Activated naive CD4-positive, alpha-beta T cell treated with anti-CD3 and anti-CD28 coated beads for 36 hours (primary cell): ENCODE data around the gene APOBEC3G. TPM values are rescaled to one million over a fixed set of nuclear protein-coding genes. Genes with fewer than 3 reads are reported as not detected.
A peak's percentile ranks its signal among the peaks of the same experiment; 100 is the strongest.

Experiments used
- CTCF ChIA-PET: fragments of 350-600 bp; sonication (Branson Sonifier 250); formaldehyde crosslinking; loops from one replicate; lab custom pipeline; 2021; ENCODE audit warnings: antibody characterized with exemption; lab: Charles Lee
- DNase-seq: peaks from one replicate; pipeline ENCODE4 v3.0.0-alpha.2; 2020
- H3K27ac Mint-ChIP-seq: one replicate; pipeline ENCODE4 v1.8.0; 2021; ENCODE audit warnings: mild to moderate bottlenecking, mixed read lengths
- H3K27me3 Mint-ChIP-seq: one replicate; pipeline ENCODE4 v1.8.0; 2021; ENCODE audit warnings: low read depth, mixed read lengths
- H3K36me3 Mint-ChIP-seq: one replicate; pipeline ENCODE4 v1.8.0; 2021; ENCODE audit warnings: low read depth, mixed read lengths
- H3K4me1 Mint-ChIP-seq: one replicate; pipeline ENCODE4 v1.8.0; 2021; ENCODE audit warnings: low read depth, mixed read lengths
- H3K4me3 Mint-ChIP-seq: one replicate; pipeline ENCODE4 v1.8.0; 2021; ENCODE audit warnings: mild to moderate bottlenecking, moderate library complexity, mixed read lengths
- H3K9me3 Mint-ChIP-seq: one replicate; pipeline ENCODE4 v1.8.0; 2021; ENCODE audit warnings: mixed read lengths
- intact Hi-C: fragments of 100-400 bp; cut with micrococcal nuclease; formaldehyde crosslinking; loops from one replicate; pipeline ENCODE4 v1.15.1; 2023
- total RNA-seq, 2 experiments: library from RNA; stranded (reverse); gene quantifications; one replicate each; pipeline ENCODE4 v1.2.3, GENCODE V29; 2021

The APOBEC3G gene
- total RNA-seq, 2 experiments from 2014 or later = 23.1 to 24.1 TPM

- Mint-ChIP-seq H3K4me3 (peak overlapping the region; percentile 67), H3K9me3 (no peaks in the 10 kb centered on the region), H3K27me3 (no peaks in the 10 kb centered on the region), H3K36me3 (no peaks in the 10 kb centered on the region), H3K27ac (peak overlapping the region; percentile 84), H3K4me1 (peaks cover 68% of the 10 kb centered on the region)
- DNase-seq = no peak
- intact Hi-C loops = loop anchor here (5.0 kb wide), 1 partner anchor 391 kb away; the partner anchor contains the start of gene GTPBP1
- CTCF ChIA-PET = interaction anchor here (1.0 to 1.1 kb wide), 2 partner anchors 20 to 237 kb away, joined by 3 read pairs; no protein-coding TSS in a partner anchor
Observed at GRCh38 chr22:39098026-39098425, 21.0 kb downstream of the APOBEC3G start.

- peak overlapping the region; percentile 9 for H3K4me3 Mint-ChIP-seq
- no peaks in the 10 kb centered on the region for H3K36me3 Mint-ChIP-seq
- intact Hi-C loops = loop anchor here (5.0 kb wide), 1 partner anchor 391 kb away; the partner anchor contains the start of gene GTPBP1
- H3K9me3 Mint-ChIP-seq = no peaks in the 10 kb centered on the region
- no peaks in the 10 kb centered on the region for H3K27me3 Mint-ChIP-seq
- CTCF ChIA-PET = interaction anchor here (1.0 to 1.1 kb wide), 2 partner anchors 20 to 237 kb away, joined by 3 read pairs; no protein-coding TSS in a partner anchor
- no peak for DNase-seq
- H3K27ac Mint-ChIP-seq = peak overlapping the region; percentile 78
- H3K4me1 Mint-ChIP-seq = peaks cover 64% of the 10 kb centered on the region
Observed at GRCh38 chr22:39098576-39098975, 21.5 kb downstream of the APOBEC3G start.

GRCh38 chr22:39101226-39101625 is 24.2 kb downstream of the APOBEC3G start:
- H3K4me1 Mint-ChIP-seq = peaks cover 41% of the 10 kb centered on the region
- no peak overlapping the region for H3K27ac Mint-ChIP-seq
- CTCF ChIA-PET = no interaction called here
- intact Hi-C loops = no loop called here
- H3K4me3 Mint-ChIP-seq = no peak overlapping the region
- DNase-seq = no peak
- no peaks in the 10 kb centered on the region for H3K36me3 Mint-ChIP-seq
- H3K9me3 Mint-ChIP-seq = no peaks in the 10 kb centered on the region
- H3K27me3 Mint-ChIP-seq = no peaks in the 10 kb centered on the region

- Mint-ChIP-seq H3K36me3 (no peaks in the 10 kb centered on the region), H3K27me3 (no peaks in the 10 kb centered on the region), H3K9me3 (no peaks in the 10 kb centered on the region), H3K27ac (no peak overlapping the region), H3K4me3 (no peak overlapping the region), H3K4me1 (peaks cover 24% of the 10 kb centered on the region)
- intact Hi-C loops = no loop called here
- CTCF ChIA-PET = no interaction called here
- no peak for DNase-seq
Observed at GRCh38 chr22:39103431-39103830, 26.4 kb downstream of the APOBEC3G start.

DNA sequence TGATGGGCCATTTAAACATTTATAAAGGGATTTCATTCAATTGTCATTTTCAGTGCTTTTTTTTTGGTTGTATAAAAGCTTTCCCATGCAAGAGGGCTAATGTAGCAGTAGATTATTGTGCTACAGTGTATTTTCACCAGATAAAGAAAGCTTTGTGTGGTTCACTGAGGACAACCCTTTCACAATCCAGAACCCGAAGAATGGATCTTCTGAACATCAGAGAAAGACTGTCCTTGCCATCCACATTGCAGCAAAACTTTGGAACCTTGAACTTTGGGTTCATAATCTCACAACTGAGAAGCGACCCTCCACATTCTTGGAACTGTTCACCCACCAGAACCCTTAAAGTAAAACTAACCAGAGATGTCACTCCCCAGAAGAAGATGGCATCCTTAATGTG is 29.3 kb downstream of the APOBEC3G start:
- Mint-ChIP-seq H3K4me3 (no peak overlapping the region), H3K27ac (no peak overlapping the region), H3K4me1 (no peaks in the 10 kb centered on the region), H3K27me3 (no peaks in the 10 kb centered on the region), H3K36me3 (no peaks in the 10 kb centered on the region), H3K9me3 (no peaks in the 10 kb centered on the region)
- intact Hi-C loops = no loop called here
- no peak for DNase-seq
- CTCF ChIA-PET = interaction anchor here (1.1 kb wide), 1 partner anchor 17 kb away, joined by 3 read pairs; no protein-coding TSS in a partner anchor

GRCh38 chr22:39108487-39108886 is 31.4 kb downstream of the APOBEC3G start:
- Mint-ChIP-seq H3K27ac (no peak overlapping the region), H3K4me3 (no peak overlapping the region), H3K4me1 (peaks cover 2% of the 10 kb centered on the region), H3K36me3 (no peaks in the 10 kb centered on the region), H3K27me3 (no peaks in the 10 kb centered on the region), H3K9me3 (no peaks in the 10 kb centered on the region)
- CTCF ChIA-PET = interaction anchor here (1.3 kb wide), 1 partner anchor 9 kb away, joined by 4 read pairs; no protein-coding TSS in a partner anchor
- intact Hi-C loops = no loop called here
- no peak for DNase-seq

DNA sequence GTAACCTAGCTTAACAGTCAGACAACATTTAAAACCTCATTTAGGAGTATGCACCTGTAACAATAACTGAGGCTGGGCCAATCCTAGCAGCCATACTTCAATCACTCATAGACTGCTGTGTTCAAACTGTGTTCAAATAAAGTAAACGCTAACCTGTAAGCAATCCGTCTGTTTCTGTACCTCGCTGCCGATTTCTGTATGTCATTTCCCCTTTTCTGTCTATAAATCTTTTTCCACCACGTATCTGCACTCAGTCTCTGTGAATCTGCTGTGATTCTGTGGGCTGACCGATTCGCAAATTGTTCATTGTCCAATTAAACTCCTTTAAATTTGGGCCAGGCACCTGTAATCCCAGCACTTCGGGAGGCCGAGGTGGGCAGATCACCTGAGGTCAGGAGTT is 32.3 kb downstream of the APOBEC3G start:
- intact Hi-C loops = no loop called here
- Mint-ChIP-seq H3K4me1 (peaks cover 9% of the 10 kb centered on the region), H3K27me3 (no peaks in the 10 kb centered on the region), H3K9me3 (no peaks in the 10 kb centered on the region), H3K36me3 (no peaks in the 10 kb centered on the region), H3K4me3 (no peak overlapping the region), H3K27ac (no peak overlapping the region)
- no peak for DNase-seq
- CTCF ChIA-PET = no interaction called here

DNA sequence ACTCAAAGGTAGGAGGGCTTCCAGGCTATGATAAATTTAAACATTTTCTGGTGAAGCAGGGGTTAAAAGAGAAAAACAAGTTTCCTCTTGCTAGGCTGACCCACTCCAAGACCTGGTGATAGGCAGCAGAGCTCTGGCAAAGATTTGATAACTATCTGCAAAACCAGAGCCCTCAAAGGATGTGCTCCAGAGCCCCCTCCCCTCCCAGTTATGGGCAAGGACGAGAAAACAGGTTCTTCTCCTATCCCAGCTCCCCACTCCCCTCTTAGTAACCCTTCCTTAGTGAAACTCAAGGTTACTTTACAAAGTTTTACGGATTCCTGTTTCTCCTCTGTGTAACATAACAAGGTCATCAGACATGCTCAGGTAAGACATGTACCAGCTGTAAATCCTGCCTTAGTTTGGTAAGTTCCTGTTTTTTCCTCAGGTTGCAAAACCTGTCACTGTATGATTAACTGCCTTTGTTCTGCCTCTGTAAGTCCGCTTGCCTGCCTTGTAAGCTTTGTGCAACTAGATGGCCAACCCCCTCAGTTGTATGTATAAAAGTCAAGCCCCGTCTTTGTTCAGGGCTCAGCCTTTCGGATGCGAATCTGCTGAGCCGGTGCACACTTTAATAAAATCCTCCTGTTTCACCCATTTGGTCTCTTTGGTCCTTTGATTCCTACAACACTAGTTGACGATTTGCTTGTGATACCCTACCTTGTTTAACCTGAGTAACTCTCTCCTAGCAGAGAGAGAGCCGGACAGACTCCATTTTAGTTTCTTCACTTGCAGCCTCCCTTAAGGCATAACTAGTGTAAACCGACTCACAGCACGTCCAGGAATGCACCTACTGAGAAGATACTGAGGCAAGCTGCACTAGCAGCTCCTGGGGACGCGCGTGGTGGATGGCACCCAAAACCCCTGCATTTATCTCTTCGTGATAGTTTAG is 33.8 kb downstream of the APOBEC3G start:
- H3K36me3 Mint-ChIP-seq = no peaks in the 10 kb centered on the region
- no peak for DNase-seq
- no peak overlapping the region for H3K4me3 Mint-ChIP-seq
- H3K9me3 Mint-ChIP-seq = no peaks in the 10 kb centered on the region
- no peaks in the 10 kb centered on the region for H3K27me3 Mint-ChIP-seq
- CTCF ChIA-PET = no interaction called here
- no peak overlapping the region for H3K27ac Mint-ChIP-seq
- H3K4me1 Mint-ChIP-seq = peaks cover 13% of the 10 kb centered on the region
- intact Hi-C loops = no loop called here

GRCh38 chr22:39114112-39114511 is 37.0 kb downstream of the APOBEC3G start:
- H3K36me3 Mint-ChIP-seq = no peaks in the 10 kb centered on the region
- H3K4me1 Mint-ChIP-seq = peaks cover 34% of the 10 kb centered on the region

GRCh38 chr22:39115570-39115969 is 38.5 kb downstream of the APOBEC3G start:
- CTCF ChIA-PET = no interaction called here
- Mint-ChIP-seq H3K4me3 (no peak overlapping the region), H3K4me1 (peaks cover 34% of the 10 kb centered on the region), H3K9me3 (no peaks in the 10 kb centered on the region), H3K27me3 (no peaks in the 10 kb centered on the region), H3K36me3 (no peaks in the 10 kb centered on the region), H3K27ac (no peak overlapping the region)
- intact Hi-C loops = no loop called here
- no peak for DNase-seq

More at GRCh38 chr22:39114112-39114511, 37.0 kb downstream of the APOBEC3G start:
- no peaks in the 10 kb centered on the region for H3K27me3 Mint-ChIP-seq
- no peak overlapping the region for H3K27ac Mint-ChIP-seq
- intact Hi-C loops = no loop called here
- DNase-seq = no peak
- no peak overlapping the region for H3K4me3 Mint-ChIP-seq
- CTCF ChIA-PET = interaction anchor here (0.7 to 1.7 kb wide), 3 partner anchors 19 to 171 kb away, joined by 3 to 4 read pairs (median 3); no protein-coding TSS in a partner anchor
- H3K9me3 Mint-ChIP-seq = no peaks in the 10 kb centered on the region

GRCh38 chr22:39115977-39116621 is 39.0 kb downstream of the APOBEC3G start:
- CTCF ChIA-PET = no interaction called here
- intact Hi-C loops = loop anchor here (2.0 kb wide), 1 partner anchor 39 kb away; the partner anchor contains the start of gene APOBEC3G
- Mint-ChIP-seq H3K4me1 (peaks cover 34% of the 10 kb centered on the region), H3K4me3 (no peak overlapping the region), H3K36me3 (no peaks in the 10 kb centered on the region), H3K27me3 (no peaks in the 10 kb centered on the region), H3K27ac (peak overlapping the region; percentile 50), H3K9me3 (no peaks in the 10 kb centered on the region)
- no peak for DNase-seq

DNA sequence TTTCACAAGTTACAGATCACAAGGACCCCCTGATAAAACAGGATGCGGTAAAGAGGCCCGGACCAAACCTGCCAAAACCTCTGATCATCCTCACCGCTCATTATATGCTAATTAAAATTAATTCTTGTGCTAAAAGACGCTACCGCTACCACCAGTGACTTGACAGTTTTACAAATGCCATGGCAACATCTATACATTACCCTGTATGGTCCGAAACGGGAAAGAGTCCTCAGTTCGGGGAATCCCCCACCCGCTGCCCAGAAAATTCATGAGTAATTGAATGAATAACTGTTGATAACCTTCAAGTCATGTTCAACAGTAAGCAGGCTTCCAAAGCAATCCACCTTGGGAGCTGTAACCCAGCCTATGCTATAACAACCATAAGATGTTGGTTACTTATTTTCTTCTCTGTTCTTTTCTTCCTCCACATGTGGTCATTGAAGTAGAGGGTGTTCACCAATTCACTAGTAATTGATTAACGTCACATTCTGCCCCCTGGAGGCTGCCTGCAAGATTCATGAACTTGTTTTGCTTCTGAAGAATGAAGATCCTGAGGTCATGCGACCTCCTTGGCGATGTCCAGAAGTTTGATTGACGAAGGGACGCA is 40.6 kb downstream of the APOBEC3G start:
- Mint-ChIP-seq H3K4me3 (no peak overlapping the region), H3K27me3 (no peaks in the 10 kb centered on the region), H3K4me1 (peaks cover 36% of the 10 kb centered on the region), H3K36me3 (no peaks in the 10 kb centered on the region), H3K27ac (peak overlapping the region; percentile 48), H3K9me3 (no peaks in the 10 kb centered on the region)
- CTCF ChIA-PET = interaction anchor here (0.7 to 2.0 kb wide), 6 partner anchors 19 to 247 kb away, joined by 3 to 7 read pairs (median 4); no protein-coding TSS in a partner anchor
- intact Hi-C loops = loop anchor here (1.0 to 2.0 kb wide), 5 partner anchors 41 to 349 kb away; partner anchors contain the start of genes APOBEC3C and APOBEC3G
- peak; percentile 85 for DNase-seq
